Measurements from ENCODE around the gene CDK5R2.

CDK5R2 gene

DNA sequence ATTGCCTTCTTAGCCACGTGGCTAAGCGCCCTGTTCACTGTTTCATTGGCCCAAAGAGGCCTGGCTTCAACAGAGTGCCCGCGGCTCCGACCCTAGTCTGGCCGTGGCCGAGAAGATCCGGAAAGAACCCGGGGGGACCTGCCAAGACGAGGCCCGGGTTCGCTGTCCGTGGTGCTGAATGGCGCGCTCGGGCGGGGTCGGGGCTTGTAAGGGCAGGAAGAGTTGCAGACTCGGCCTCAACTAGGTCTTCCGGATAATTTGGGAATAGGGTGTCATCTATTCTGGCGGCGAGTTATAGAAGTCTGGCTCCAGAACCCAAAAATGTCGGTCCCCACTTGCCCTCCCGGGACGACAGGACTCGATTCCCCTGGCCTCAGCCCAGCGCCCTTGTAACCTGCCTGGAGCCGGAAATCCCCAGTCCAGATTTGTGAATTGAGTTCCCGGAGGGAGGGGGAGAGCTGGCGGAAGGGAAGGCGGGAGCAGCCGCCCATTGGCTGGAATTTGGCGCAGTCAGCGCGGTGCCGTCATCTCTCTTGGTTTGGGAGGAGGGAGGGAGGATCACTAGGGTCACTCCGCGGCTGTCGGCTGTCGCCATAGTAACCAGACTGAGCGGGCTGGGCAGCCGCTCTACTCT is 3.5 kb downstream of the CDK5R2 start:
- no peak for DNase-seq

DNA sequence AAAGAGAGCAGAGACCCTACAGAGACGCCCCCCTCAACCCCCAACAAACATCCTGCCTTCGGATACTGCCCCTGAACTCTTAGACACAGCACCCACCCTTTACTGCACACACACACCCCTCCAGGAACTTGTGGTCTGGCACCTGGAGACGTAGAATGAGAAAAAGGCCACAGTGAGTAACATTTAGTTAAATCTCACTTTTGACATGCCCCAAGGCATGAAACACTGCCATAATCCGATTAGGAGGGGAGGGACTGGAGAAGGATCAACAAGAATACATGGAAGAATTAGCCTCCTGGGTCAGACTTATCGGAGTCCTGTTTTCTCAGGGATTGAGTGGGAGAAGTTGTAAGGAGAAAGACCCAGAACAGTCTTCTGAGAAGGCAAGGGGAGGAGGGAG is 4.1 kb downstream of the CDK5R2 start:
- DNase-seq = no peak

DNA sequence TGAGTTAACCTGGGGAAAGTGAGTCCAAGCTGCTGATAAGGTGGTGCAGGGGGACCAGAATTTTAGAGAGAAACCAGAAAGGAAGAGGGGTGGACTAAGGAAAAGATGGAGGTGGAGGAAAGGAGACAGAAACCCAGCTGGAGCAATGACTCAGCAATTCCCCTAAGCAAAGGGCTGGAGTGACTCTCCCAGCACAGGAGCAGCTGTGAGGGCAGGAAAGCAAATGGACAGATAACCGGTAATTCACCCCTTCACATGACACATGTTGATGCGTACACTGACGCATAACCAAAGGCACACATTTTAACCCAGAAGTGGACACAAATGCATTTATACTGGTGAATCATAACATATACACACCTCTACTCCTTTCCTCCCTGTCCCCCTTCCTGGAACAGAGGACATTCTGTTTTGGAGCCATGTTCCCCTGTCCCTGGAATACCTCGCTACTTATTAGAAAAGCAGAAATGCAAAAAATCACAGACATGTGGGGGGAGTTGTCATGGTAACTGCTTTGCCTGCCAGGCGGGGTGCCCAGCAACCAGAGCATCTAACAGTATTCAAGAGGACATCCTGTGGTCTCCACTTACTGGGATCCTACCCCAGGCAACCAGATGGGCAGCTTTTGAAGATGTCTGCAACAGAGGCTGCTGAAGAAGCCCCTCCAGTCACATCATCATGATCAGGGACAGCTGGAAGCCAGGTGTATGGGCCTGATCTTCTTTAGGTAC is 4.7 kb downstream of the CDK5R2 start:
- DNase-seq = no peak

DNA sequence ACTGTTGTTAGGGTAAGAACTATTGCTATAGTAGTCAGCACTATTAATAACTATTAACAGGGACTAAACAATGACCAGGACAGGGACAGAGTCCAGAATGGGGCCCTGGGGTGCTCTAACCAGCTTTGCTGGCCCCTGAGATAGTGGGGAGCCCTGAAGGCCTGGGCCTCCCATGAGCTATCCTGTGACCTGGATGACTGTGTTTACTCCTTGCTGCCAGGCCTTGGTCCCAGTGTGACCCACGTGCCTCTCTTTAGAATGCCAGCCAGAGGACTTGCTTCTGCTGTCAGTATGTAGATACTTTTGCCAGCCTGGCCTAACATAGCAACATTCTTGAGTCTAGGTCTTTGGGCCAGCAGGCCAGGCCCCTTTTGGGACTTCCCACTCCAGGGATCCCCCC is 11.4 kb downstream of the CDK5R2 start:
- DNase-seq = no peak

DNA sequence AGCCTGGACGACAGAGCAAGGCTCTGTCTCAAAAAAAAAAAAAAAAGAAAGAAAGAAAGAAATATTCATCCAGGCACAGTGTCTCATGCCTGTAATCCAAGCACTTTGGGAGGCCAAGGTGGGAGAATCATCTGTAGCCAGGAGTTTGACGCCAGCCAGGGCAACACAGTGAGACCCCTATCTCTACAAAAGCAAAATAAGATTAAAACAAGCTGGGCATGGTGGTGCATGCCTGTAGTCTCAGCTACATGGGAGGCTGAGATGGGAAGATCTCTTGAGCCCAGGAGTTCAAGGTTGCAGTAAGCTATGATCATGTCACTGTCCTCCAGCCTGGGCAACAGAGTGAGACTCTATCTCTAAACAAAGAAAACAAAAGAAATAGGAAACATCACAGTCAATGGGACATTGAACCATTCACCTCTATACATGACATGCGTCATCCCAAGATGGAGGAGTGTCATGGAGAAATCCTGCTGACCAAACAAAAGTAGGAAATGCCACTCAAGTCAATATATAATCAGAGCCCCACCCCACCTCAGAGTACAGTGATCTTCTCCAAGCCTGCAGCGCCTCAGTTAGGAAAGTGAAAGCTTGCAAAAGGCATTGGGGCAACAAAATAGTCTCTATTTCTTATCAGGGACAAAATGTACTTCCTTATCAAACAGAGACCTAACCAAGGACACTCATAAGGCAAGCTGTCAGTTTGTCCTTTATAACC is 15.8 kb downstream of the CDK5R2 start:
- DNase-seq = no peak

DNA sequence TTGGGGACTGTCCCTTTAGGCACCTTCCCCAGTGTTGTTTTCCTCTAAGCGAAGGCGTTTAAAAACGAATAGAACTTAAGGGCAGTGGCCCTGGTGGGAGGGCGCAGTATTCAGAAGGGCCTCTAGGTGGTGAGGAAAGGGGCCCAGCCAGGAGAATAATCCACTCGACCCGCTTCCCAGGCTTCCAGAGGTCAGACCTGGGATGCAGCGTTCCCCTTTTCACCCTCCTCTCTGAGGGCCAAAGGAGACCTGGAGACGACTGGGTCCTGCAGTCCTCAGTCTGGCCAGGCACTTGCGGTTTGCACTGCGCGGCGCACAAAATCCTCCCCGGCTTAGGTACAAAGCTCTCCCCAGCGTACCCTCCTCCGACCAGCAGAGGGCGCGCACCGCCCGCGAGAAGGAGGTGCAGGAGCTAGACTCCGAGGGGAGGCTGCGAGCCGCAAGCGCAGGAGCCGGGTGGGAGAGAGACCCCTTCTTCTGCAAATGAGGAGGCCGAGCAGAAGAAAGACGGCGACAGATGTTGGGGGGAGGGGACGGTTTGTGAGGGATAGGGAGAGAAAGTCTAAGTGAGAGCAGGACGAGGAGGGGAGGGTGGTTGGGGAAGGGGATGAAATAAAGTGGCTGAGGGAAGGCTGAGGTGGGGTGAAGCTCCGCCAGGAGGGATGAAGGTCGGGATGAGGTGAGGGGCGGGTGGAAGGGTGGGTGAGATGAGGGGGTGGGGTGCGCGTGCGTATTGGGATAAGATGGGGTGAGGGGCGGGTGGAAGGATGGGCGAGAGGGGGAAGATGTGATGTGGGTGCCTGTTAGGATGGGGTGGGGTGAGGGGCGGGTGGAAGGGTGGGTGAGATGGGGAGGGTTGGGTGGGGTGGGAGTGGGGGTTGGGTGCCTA is 20.6 kb downstream of the CDK5R2 start:
- no peak for DNase-seq

DNA sequence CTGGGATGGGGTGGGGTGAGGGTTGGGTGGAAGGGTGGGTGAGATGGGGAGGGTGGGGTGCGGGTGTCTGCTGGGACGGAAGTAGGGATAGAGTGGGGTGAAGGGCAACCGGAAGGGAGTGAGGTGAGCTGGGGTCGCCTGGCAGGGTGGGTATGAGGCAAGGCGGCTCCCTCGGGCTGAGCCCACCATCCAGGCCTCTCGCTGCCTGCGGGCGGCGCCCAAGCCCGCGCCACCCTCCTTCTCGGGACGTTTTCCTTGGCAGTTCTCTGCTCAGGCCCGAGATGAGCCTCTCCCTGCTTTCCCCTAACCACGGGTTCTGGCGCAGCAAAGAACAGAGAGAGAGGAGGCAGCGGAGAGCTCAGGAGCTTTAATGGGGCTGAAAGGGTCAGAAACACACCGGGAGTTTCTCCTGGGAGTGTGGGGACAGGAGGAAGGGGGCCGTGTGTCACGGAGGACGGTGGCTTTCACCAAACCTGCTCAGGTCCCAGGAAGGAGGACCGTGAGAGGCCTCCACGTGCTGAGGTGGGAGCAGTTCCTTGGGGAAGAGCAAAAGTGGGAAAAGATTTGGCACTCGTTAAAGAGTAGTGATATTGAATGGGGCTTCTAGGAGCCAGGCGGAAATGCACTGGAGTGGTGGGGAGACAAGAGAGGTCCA is 21.4 kb downstream of the CDK5R2 start:
- no peak for DNase-seq

DNA sequence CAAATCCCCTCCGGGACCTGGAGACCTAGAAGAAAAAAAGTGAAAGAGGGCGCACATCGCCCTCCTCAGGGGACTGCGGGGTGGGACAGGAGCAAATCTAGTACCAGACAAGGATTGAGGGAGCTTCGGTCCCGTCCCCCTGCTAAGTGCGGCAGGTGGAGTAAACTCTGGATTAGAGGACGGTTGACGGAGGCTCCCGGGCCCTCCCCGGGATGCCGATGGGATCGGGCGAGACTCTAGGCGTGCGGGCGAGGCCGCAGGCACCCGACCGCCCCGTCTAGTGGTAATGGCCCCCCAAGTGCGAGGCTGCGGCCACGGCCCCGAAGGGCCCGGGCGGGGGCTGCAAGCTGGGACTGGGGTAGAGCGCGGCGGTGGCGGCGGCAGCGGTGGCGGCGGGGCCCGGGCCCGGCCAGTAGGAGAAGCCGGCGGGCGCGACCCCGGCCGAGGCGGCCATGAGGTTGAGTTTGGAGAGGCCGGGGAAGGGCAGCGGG is 22.0 kb downstream of the CDK5R2 start:
- DNase-seq = no peak

DNA sequence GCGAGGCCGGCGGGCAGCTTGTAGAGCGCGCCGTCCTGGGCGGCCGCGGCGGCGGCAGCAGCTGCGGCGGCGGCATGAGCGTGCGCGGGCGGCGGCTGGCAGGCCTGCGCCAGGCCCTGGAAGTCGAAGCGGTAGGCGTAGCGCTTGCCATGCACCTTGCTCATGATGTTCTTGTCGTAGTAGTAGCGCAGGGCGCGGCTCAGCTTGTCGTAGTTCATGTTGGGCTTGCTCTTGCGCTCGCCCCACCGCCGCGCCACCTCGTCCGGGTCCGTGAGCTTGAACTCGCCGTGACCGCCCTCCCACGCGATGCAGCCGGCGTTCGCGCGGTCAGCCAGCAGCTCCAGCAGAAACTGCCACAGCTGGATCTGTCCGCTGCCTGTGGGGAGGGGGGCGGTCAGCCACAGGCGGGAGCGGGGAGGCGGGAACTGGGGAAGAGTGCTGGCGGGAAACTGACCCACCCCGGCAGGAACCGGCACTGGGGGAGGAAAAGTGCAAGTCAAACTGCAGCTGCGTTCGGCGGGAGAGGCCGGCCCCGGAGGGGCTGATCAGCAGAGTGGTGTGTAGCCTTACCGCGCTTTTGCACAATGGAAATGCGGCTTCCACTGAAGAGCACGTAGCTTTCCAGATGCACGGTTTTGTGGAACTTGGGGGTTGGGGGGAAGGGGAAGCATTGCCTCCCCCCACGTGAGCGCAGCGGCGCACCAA is 22.6 kb downstream of the CDK5R2 start:
- no peak for DNase-seq

DNA sequence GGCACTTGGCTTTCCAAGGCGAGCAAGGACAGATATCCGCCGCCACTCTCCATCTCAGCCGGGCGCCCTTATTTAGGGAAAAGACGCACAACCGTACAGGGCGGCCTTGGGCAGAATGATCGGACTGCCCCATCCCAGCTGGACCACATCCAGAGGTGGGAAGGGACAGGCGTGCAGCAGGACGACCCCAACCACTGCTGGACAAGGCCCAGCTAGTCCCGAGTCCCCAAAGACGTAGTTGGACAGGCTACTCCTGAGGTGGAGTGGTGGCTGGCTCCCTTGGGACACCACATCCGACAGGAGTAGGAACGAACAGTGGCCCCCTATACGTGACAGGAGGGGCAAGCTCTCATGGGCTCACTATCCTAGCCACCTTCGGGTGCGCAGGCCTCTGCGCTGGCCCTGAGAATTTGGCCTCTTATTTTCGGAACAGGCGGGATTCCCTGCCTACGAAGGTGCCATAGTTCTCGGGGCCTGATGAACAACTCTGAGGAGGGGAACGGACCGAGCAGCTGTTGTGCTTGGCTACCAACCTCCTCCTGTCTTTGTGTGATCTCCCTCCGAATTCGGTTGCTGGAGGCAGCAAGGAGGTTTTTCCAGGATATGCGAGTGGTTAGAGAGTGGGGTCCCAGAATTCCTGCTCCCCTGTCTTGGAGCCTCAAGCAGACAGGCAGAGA is 23.3 kb downstream of the CDK5R2 start:
- no peak for DNase-seq

DNA sequence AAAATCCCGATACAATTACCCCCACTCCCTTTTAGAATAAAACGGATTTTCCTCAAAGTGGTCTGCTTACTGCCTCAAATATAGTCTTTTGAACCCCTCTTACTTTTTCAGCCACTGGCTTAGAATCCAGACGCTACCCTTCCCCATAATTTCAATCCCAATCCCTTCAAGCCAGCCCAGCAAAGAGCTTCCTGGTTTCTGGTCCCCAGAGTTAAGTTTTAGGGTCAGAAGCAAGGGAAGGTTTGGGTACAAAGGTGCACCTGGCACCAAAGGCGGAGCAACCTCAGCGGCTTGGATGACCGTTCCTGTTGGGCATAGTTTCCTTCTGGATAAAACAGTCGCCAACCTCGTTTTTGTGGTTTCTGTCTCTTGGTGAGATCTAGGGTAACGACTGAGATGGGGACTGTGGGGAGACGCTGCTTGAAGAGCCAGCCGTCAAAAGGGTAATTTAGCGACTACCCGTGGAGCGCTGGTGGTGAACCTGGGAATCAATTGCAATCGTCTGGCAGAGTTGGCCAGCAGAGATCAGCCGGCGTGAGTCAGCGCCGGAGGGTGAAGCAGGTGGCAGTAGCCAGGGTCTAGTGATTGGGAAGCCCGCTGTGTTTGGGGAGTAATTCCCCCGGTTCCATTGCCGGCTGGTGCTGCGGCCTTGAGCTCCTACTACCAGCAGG is 23.9 kb downstream of the CDK5R2 start:
- no peak for DNase-seq

DNA sequence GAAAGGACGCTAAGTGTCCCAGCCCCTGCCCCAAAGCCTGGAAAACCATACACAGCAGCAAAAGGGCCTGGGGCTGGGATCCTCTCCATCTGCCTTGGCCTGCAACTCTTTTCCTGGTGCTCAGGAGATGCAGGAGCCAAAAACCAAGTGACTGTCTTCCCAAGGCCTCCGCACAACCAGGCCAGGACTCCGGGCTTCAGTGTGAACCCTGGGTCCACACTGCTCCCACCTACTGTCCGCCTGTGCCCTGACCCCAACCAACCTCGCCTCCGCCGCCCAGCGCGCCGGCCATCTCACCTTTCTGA is 24.4 kb downstream of the CDK5R2 start:
- no peak for DNase-seq

DNA sequence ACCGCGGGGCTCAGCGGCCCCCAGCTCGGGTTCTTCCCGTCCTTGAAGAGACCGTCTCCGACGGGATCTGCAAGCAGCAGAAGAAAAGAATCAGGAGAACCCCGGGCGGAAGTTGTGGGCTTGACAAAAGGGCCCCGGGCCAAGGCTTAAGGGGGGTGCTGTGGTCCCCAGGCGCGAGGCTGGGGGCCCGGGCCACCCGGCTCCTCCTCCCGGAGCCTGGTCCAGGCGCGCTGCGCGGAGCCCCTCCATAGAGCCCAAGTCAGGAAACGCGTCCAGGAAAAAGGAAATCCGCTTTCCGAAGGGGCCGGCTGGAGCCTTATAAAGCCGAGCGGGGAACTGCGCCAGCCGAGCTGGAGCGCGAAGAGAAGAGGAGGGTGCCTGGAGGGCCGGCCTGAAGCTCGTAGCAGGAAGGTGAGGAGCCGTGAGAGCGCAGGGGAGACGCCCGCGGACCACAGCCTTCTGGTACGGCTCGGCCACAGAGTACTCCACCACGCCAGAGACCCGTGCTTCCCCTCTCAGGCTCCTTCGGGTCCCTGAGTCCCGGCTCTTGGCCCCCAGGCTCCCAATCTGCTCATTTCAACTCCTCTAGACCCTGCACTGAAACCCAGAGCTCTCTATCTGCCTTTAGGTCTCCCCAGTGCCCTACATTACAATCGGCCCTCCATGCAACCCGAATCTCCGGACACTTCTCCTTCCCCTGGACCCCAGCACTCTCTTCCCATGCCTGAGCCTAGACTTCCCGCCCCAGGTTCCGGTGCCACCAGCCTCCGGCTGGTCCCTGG is 25.0 kb downstream of the CDK5R2 start:
- no peak for DNase-seq

DNA sequence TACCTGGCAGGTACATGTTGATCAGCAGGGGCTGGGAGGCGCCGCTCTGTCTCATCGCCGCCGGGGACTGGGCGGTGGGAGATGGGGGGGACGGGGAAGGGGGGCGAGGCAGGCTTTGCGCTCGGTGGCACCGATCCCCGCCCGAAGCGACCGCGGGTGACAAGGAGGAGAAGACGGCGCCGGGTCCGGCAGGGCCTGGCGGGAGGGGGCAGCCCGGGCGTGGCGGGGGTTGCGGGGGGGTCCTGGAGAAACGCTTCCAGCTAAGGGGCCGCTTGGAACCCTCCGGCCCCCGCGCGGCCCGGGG is 25.5 kb downstream of the CDK5R2 start, which contains the start of gene FEV:
Gene FEV (minus strand): TSS at position 164 of the 304 bp plus-strand sequence. CDS start 109 bp downstream, at position 55.
- DNase-seq = no peak

DNA sequence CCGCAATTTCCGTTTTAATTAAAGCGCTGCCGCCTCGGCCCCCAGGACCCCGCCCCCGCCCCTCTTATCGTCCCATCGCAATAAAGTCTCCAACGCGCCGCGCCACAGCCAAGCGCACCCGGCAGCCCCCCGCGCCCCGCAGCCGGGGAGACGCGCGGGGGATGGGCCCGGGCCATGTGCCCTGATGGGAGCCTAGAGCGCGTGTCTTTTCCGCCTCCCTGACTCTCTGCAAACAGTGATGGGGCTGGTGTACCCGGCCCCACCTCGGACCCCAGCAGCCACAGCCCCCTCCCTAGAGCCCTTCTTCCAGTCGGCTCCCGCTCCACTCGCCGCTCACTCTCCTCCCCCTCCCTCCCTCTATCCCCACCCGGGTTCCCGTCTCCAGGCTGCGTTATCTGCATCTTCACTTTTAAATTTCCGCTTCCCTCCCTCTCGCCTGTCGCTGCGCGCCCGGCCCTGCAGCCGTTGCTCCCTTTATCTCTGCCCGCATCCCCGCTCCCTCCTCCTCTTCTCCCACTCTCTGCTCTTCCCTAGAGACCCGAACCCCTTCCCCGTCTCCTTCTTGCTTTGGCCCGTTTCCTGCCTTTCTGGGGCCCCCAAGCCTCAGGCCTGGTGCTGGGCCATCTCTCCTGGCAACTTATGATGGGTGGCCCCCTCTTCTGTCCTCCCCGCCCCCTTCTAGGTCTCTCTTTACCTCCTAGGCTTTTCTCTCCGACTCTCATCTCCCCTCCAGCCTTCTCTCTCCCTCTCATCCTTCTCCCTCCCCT is 26.0 kb downstream of the CDK5R2 start:
- DNase-seq = no peak

DNA sequence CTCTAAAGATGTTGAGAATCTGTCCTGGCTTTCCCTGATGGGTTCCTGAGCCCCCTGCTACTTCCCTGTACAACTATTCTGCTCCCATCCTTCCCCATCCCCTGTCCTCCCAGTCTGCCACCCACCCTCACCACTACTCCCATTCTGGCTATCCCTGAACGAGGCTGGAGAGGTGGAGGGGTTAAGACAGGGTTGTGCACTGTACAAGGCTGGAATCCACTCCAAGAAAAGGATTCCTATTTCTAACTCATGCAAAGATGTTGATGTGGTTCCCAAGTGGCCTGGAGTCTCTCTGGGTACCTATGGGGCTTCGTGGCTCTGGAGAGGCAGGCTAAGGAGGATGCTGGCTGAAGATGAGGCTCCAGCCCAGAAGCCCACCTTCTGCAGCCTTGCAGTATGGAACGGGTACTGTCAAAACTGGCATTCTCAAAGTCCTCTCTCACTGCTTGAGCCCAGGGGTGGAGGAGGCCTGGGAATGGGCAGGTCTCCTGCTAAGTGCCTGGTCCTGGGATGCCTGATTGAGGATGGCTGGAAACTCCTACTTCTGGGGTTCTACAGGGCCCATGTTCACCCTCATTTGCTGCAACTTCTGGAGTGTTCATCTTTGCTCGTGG is 26.8 kb downstream of the CDK5R2 start:
- no peak for DNase-seq

DNA sequence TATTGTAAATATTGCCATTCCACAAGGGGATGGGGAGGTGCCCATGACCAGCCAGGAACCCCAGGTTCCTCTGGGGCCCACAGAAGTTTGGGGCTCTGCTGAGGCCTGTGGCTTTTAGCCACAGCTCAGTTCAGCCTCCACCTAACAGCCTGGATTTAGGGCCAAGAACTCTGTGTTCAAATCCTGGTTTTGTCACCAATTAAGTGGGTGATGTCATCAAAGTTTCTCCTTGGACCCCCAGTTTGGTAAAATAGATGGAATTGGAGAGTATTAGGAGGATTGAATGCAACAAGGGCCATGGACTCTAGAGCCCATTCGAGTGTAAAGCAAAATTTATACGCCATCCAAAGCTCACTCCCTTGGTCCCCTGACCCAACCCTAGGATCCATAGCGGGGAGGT is 28.7 kb downstream of the CDK5R2 start:
- DNase-seq = no peak

DNA sequence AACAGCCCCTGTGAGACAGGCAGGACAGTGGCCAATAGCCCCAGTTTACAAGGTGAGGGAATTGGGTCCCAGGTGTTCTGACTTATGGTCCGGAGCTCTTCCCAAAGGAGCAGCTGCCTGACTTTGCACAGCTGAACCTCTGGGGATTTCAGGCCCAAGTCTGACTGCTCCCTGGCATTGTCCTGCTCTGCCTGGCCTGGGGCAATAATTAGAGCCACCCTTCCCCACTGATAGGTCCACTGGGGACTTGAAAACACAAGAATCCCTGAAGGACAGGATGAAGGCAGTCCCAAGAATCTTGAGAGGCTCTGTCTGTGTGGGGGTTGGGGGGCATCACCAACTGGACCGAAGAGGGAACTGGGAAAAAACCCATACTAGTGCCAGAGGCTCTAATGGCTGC is 29.2 kb downstream of the CDK5R2 start:
- DNase-seq = no peak

DNA sequence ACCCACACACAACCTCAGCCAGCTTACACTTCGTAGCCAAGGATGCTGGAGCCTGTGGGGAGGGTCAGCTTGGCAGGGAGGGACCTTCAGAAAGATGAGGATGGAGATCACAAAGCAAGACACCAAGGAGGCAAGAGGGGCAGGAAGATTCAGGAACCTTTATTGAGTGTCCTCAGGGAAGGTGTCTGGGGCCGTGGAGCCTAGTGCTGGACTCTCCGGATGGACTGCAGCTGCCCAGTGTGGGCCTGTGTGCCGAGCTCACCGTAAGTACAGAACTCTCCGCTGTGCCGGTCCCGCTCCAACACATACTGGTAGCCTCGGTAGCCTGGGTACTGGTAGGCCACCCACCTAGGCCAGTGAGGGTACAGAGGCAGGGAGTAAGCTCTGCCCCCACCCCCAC is 30.6 kb downstream of the CDK5R2 start:
- DNase-seq = no peak

Measured in GOT3 (cell line).